GM10266 (cell line): ENCODE measurements around the gene MED9.

Source experiments
- DNase-seq: peaks from one replicate; pipeline ENCODE4 v3.0.0; 2012; ENCODE audit errors: extremely low spot score
- TF ChIP-seq, protein P1 (sequence below): IDR thresholded peaks from 2 replicates; pipeline ENCODE4 v1.5.1; 2012; ENCODE audit warnings: mild to moderate bottlenecking, low read depth; ENCODE audit not compliant: control insufficient read depth, insufficient read depth; ENCODE audit errors: missing control alignments

The MED9 gene

GRCh38 chr17:17506893-17507464, 30.2 kb downstream of the MED9 start:
- no peak for DNase-seq
- TF ChIP-seq, protein P1, sequence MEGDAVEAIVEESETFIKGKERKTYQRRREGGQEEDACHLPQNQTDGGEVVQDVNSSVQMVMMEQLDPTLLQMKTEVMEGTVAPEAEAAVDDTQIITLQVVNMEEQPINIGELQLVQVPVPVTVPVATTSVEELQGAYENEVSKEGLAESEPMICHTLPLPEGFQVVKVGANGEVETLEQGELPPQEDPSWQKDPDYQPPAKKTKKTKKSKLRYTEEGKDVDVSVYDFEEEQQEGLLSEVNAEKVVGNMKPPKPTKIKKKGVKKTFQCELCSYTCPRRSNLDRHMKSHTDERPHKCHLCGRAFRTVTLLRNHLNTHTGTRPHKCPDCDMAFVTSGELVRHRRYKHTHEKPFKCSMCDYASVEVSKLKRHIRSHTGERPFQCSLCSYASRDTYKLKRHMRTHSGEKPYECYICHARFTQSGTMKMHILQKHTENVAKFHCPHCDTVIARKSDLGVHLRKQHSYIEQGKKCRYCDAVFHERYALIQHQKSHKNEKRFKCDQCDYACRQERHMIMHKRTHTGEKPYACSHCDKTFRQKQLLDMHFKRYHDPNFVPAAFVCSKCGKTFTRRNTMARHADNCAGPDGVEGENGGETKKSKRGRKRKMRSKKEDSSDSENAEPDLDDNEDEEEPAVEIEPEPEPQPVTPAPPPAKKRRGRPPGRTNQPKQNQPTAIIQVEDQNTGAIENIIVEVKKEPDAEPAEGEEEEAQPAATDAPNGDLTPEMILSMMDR: no peak

DNA sequence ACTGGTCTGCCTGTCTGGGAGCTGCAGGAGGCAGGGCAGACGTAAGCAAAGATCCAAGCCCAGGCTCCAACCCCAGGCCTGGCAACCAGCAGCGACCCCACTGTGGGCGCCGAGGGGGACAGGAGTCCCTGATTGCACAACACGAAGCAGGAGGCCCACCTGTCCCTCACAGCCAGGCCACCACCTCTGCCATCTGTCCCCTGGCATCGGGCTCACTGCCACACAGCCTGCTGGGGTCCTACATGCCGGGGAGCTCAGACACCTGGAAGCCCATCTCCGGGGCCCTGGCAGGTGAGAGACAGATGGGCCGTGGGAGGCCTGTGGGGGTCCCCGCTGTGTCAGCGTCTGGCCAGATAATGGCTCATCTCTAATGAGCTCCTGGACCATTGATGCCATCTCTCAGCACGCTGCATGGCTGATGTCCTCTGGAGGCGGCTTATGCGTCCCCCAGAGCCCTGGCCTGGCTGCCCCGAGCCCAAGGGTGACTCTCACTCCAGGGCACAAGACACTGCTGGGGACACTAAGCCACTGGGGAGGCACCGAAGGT, 30.7 kb downstream of the MED9 start:
- no peak for DNase-seq
- TF ChIP-seq, protein P1: no peak

GRCh38 chr17:17508019-17508535, 31.3 kb downstream of the MED9 start:
- DNase-seq: no peak
- TF ChIP-seq, protein P1: no peak

DNA sequence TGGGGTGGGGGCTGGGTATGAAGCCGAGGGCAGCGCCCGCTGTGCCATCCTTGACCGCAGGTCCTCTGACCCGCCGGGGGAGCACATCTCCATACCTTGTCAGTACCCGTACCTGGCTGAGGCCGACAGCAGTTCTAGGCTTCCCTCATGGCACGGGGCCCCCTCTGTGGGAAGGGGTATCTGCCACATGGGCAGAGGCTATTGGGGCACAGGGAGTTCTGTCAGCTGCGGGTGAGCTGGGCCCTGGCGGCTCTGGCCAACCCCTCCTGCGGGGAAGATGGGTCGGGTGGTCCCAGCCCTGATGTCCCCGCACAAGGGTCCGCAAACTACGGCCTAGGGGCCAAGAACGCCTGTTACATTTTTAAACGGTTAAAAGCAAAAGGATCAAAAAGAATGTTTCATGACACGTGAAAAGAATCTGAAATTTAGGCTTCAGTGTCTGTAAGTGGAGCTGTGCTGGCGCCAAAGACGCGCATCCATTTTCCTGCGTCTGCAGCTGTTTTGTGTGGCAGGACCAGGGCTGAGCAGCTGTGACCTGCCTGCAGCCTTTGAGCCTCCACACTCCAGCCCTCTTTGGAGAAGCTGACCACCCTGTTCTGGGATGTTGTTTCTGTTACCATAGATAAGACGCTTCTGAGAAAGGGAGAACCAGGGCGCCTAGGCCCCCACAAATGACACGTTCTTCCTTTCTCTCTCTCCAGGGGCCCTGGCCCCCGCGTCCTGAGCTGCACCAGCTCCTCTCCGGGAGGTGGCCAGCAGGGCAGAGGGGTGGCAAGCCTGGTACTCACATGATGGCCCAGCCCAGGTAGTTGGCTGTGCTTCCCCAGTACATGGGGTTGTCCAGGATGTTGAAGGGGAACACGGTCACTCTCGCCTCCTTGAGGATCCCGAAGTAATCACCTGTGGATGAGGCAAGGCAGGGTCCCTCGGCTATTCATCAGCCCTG, 32.1 kb downstream of the MED9 start:
- TF ChIP-seq, protein P1: no peak
- no peak for DNase-seq

DNA sequence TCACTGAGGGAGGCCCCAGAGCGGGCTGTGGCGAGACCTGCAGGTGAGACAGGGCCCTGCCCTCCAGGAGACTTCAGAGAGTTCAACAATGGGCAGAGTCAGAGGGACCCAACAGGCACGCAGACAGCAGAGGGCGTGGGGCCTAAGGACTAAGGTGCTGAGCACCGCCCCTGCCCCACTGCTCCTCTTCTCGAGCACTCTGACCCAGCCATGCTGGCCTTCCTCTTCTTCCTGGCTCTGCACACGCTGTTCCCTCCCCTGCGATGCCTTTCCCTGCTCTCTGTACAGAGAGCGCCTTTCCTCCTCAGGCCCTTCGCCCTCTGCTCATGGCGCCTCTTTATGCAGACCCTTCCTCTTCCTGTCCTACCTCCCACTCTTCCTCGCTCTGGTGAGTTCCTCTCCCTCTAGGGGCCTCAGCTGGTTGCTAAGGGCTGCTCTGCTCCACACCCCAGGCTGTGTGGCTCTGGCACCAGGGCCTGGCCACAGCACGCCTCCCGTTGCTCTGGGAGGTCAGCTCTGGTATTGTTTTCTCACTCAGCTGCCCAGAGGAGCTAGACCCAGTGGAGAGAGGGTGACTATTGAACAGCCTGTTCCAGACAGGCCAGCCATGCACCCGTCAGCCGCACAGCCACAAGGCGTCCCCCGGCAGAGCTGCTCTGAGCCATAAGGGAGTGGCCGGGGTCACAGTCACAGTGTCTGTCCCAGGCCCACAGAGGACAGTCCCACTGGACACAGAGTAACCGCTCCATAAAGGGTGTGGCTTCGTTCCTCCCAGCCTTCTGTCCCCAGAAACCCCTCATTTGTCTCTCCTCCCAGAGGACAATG, 33.0 kb downstream of the MED9 start:
- TF ChIP-seq, protein P1: no peak
- no peak for DNase-seq

GRCh38 chr17:17510456-17511292, 33.9 kb downstream of the MED9 start:
- no peak for DNase-seq
- TF ChIP-seq, protein P1: no peak
